GM20000 (cell line): ENCODE data around the gene MSI2.

ENCODE experiments used
- DNase-seq: peaks from one replicate; pipeline ENCODE4 v3.0.0; 2012; ENCODE audit warnings: low spot score
- TF ChIP-seq, protein P1 (sequence below): IDR thresholded peaks from 2 replicates; pipeline ENCODE4 v1.5.1; 2012; ENCODE audit warnings: mild to moderate bottlenecking, control low read depth; ENCODE audit errors: extremely low read depth, missing control alignments

Gene MSI2

GRCh38 chr17:57329380-57330214 is 73.3 kb downstream of the MSI2 start:
- TF ChIP-seq, protein P1, sequence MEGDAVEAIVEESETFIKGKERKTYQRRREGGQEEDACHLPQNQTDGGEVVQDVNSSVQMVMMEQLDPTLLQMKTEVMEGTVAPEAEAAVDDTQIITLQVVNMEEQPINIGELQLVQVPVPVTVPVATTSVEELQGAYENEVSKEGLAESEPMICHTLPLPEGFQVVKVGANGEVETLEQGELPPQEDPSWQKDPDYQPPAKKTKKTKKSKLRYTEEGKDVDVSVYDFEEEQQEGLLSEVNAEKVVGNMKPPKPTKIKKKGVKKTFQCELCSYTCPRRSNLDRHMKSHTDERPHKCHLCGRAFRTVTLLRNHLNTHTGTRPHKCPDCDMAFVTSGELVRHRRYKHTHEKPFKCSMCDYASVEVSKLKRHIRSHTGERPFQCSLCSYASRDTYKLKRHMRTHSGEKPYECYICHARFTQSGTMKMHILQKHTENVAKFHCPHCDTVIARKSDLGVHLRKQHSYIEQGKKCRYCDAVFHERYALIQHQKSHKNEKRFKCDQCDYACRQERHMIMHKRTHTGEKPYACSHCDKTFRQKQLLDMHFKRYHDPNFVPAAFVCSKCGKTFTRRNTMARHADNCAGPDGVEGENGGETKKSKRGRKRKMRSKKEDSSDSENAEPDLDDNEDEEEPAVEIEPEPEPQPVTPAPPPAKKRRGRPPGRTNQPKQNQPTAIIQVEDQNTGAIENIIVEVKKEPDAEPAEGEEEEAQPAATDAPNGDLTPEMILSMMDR: no peak
- DNase-seq: no peak

DNA sequence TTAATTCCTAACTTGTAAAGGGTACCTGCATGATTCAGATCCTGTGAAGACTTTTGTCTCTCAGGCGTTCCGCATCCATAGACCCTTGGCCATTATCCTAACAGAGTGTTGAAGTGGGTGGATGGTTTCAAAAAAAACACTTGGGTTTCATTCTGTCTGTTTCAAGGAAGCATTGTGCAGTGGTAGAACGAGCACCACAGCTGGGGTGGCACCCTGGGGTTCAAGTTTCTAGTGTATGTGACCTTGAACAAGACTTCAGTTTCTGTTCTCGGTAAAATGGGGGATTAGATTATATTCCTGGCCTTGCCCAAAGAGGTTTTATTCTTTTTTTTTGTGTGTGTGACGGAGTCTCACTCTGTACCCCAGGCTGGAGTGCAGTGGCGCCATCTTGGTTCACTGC is 74.3 kb downstream of the MSI2 start:
- no peak for DNase-seq
- TF ChIP-seq, protein P1: no peak

DNA sequence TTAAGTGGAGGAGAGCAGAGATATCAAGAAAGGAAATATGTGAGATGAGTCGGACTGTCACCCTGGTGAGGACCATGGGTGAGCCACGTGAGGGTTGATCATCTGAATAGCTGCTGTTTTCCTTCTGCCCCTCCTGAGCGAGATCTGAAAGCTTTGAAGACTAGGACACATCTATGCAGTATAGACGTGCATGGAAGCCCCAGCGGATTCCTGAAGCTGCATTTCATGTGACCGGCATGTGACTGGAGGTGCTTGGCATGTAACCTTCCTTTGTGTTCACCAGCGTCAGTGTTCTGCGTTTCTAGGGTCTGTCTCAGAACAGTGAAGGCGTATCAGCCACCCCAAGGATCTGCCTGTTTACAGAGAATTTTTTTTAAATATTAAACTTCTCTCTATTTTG is 75.1 kb downstream of the MSI2 start:
- no peak for DNase-seq
- TF ChIP-seq, protein P1: no peak

DNA sequence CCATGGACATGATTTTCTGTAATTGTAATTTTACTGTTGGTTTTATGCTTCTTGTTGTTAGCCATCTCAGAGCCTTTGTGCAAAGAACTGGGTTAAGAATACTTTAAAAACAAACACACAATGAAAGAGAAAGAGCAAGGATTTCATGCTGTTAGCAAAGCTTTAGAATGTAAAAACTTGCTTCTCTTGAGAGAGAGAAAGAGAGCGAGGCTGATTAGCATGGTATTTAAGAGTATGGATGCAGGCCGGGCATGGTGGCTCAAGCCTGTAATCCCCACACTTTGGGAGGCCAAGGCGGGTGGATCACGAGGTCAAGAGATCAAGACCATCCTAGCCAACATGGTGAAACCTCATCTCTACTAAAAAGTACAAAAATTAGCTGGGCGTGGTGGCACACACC is 76.2 kb downstream of the MSI2 start:
- DNase-seq: no peak
- TF ChIP-seq, protein P1: no peak

DNA sequence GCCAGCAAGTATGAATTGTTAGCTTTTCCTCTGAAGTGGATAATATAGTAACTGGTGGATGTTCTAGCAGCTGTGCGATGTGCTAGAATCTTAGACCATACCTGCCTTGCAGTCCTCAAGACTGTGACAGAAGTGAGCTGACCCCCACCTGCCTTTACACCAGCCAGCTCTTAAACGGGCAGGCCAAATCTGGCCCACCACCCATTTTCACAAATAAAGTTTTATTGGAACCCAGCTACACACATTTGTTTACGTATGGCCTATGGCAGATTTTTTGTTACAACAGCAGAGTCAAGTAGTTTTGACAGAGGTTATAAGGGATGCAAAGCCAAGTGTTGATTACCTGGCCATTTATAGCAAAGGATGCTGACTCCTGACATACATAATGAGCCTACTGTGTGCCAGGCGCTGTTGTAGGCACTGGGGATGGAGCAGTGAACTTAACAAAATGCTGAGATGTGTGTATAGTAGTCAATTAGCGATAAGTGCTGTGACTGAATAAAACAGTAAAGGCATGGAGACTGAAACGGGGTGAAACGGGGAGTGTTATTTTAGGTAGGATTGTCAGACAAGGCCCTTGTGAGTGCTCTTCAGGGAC is 79.0 kb downstream of the MSI2 start:
- TF ChIP-seq, protein P1: no peak
- no peak for DNase-seq

DNA sequence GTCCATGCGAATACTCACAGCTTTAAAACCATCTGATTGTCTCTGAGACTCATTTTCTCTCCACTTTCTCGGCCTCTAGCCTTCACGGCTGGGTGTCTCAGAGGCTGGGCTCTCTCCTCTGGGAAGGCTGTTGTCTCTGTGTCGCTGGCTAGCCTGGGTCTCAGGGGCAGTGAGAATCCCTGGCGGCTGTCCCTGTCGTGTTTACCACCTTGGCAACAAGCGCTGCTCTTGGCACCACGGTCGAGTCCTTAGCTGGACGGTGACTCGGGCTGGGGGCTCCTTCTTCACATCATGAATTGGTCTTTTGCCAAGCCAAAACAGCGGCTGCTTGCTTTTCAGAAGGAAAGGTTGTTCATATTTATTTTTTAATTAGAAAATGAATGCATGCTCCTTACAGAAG is 81.1 kb downstream of the MSI2 start:
- TF ChIP-seq, protein P1: no peak
- DNase-seq: no peak

DNA sequence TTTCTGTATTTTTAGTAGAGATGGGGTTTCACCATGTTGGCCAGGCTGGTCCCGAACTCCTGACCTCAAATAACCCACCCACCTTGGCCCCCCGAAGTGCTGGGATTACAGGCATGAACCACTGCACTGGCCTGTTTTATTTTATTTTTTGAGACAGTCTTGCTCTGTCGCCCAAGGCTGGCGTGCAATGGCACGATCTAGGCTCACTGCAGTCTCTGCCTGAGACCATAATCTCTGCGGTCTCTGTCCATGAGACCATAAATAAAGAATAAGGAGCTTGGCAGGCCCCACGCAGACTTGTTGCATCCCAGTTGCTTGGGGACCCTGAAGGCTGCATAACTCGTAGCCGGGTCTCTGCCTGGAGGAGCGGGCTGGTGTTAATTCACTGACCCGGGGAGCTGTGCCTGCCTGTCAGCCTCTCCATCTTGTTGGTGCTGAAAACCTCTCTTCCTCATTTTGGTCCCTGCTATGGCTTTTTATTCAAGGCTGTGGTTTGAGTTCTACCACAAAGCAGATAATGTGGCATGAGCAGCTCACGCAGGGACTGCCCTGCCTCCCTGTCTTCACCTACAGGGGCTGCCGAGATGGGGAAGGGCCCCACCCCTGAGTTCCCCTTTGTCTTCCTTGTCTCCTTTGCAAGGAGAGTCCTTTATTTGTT is 82.1 kb downstream of the MSI2 start:
- TF ChIP-seq, protein P1: no peak
- peak; percentile 58 for DNase-seq
